Cerebellar cortex (tissue), 1 donor: ENCODE results near the gene PJA2.

ENCODE experiments used
- DNase-seq: peaks from one replicate; pipeline ENCODE4 v3.0.0-alpha.2; 2015; ENCODE audit warnings: low spot score

Gene PJA2

GRCh38 chr5:109408991-109409843 is 557 bp downstream of the PJA2 start:
- DNase-seq, result peak; percentile 75

- DNase-seq, result no peak
Observed at GRCh38 chr5:109407913-109408312, 1.9 kb downstream of the PJA2 start.

GRCh38 chr5:109406719-109407118 is 3.1 kb downstream of the PJA2 start:
- DNase-seq, result no peak

DNA sequence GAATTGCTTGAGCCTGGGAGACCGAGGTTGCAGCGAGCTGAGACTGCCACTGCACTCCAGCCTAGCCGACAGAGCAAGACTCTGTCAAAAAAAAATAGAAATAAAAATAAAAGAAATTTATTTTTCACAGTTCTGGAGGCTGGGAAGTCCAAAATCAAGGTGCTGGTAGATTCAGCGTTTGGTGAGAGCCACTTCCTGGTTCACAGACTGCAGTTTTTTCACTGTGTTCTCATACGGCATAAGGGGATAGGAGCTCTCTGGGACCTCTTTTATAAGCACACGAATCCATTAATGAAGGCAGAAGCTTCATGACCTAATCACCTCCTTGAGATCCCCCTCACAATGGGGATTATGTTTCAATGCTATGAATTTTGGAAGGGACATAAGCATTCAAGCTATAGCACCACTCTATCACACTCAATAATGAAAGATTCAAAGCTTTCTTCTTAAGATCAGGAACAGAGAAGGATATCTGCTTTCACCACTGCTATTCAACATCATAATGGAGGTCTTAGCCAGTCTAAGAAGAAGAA is 5.3 kb downstream of the PJA2 start:
- no peak for DNase-seq

GRCh38 chr5:109403469-109403868 is 6.3 kb downstream of the PJA2 start:
- DNase-seq, result no peak

- DNase-seq, result no peak
Observed at GRCh38 chr5:109399092-109399759, 10.5 kb downstream of the PJA2 start.

DNA sequence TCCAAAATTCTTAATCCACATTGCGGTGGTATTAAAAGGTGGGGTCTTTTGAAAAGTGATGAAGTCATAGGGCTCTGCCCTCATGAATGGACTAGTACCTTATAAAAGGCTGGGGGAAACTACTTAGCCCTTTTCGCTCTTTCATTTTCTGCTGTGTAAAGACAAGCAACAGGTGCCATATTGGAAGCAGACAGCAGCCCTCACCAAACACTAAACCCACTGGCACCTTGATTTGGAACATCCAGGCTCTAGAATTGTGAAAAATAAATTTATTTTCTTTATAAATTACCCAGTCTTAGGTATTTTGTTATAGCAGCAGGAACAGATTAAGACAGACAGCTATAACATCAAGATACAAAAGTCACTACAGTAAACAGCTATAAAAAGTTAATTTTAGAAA is 12.8 kb downstream of the PJA2 start:
- no peak for DNase-seq

- no peak for DNase-seq
Observed at GRCh38 chr5:109394806-109395205, 15.0 kb downstream of the PJA2 start.

DNA sequence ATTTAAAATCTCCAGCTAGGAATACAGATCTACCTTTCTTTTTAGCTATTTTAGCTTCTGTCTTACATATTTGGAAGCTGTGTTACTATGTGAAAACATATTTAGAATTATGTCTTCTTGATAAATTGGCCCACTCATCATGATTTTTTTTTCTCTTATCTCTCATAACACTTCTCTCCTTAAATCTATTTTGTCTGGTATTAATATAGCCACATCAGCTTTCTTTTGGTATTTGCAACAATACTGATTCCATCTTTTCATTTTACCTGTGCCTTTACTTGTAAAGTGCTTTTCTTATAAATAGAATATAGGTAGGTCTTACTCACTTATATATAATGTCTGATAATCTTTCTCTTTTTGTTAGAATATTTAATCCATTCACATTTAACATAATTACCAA is 19.6 kb downstream of the PJA2 start:
- DNase-seq, result no peak

- no peak for DNase-seq
Observed at GRCh38 chr5:109388407-109388806, 21.4 kb downstream of the PJA2 start.

DNA sequence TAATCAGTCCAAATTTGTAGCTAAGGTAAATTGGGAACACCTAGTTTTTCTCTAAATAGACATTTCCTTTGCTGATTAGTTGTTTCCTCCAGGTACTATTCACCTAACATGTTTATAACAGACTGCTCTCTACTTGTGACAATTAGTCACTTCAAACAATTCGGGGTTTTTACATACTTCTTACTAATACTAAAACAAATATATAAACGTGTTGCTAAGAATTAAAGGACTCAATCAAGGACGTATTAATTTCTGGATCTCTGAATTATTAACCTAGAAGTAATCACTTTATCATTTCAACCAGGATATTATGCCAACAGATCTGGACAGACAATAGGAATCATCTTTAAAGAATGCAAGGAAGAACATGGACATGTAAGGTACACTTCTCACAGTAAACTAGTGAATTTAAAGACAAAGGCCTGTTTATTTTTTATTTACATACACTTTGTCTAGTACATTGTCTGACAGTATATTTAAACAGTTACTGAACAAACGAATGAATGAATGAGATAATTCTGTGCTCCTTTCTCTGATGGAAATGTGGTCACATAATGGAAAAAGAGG is 22.3 kb downstream of the PJA2 start:
- no peak for DNase-seq

DNA sequence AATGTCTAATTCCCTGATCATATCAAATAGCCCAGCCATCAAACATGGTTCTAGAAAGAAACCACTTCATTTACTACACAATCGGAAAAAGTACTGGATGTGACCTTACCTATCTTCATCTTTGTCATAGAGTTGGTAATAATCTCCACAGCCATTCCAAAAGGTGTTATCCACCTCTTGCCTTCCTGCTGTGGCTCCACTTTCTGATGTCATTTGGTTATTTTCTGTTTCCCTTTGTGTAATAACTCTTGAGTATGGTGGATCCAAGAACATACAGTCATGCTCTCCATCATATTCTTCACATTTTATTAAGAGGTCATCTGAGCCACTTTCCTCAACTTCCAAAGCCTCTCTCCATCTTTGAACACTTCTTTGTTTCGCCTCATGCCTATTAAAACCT is 31.7 kb downstream of the PJA2 start:
- DNase-seq, result no peak

GRCh38 chr5:109374625-109375024 is 35.1 kb downstream of the PJA2 start:
- peak; percentile 33 for DNase-seq

DNA sequence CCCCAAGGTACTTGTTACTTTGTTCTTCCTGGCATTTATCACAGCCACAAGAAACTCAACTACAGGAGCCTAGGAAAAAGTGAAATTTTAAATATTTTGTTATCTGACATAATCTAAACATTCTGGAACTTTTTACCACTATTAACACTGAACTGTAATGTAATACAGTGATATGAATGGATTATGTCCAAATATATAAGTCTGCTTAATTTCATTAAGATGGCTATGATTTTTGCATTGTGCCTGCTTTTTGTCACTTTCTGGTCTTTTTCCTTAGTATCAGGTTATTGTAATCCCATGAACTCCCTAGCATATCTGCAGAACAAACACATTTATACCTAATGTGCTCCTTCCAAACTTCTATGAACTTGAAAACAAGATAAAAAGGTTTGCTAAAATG is 35.8 kb downstream of the PJA2 start:
- no peak for DNase-seq

GRCh38 chr5:109370343-109370742 is 39.4 kb downstream of the PJA2 start:
- no peak for DNase-seq

DNA sequence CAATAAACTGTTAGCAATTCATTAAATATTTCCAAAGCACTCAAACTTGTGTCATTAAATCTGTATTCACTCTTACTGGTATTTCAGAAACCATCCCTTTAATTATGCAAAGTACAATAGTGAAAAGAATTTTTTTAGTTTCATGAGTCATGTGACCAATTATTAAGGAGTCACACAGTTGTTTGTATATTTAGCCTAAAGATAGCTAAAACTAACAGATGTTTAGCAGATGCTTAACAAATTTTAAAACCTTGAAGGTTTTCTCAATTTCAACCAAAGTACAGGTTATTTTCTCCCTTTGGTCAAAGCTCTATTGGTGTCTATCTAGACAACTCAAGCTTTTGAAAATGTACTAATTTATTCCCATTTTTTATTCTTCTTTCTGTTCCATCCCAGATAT is 44.1 kb downstream of the PJA2 start:
- DNase-seq, result no peak

- DNase-seq, result no peak
Observed at GRCh38 chr5:109364977-109365376, 44.8 kb downstream of the PJA2 start.

DNA sequence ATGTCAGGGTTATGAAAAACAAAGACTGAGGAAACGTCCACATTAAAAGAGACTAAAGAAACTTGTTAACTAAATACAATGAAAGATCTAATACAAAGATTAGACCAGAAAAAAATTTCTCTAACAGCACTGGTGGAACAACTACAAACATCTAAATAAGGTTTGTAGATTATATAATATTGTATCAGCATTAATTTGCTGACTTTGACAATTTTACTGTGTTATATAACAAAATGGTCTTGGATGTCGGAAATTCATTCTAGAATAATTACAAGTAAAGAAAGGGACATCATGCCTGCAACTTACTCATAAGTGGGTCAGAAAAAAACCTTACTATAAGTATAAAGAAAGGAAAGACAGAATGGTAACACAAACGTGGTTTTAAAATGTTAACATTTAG is 50.1 kb downstream of the PJA2 start:
- DNase-seq, result no peak

DNA sequence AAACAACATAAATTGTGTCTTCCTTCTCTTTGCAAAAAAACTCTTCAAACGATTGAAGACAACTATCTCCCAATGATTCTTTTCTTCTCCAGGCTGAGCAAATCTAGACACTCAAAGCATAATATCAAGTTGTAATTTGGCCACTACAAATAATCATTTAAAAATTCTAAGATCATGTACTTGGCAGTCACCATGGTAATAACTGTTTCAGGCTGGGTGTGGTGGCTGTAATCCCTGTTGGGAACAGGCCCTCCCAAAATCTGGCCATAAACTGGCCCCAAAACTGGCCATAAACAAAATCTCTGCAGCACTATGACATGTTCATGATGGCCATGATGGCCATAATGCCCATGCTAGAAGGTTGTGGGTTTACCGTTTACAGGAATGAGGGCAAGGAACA is 52.0 kb downstream of the PJA2 start:
- no peak for DNase-seq

GRCh38 chr5:109354761-109355160 is 55.0 kb downstream of the PJA2 start:
- no peak for DNase-seq

DNA sequence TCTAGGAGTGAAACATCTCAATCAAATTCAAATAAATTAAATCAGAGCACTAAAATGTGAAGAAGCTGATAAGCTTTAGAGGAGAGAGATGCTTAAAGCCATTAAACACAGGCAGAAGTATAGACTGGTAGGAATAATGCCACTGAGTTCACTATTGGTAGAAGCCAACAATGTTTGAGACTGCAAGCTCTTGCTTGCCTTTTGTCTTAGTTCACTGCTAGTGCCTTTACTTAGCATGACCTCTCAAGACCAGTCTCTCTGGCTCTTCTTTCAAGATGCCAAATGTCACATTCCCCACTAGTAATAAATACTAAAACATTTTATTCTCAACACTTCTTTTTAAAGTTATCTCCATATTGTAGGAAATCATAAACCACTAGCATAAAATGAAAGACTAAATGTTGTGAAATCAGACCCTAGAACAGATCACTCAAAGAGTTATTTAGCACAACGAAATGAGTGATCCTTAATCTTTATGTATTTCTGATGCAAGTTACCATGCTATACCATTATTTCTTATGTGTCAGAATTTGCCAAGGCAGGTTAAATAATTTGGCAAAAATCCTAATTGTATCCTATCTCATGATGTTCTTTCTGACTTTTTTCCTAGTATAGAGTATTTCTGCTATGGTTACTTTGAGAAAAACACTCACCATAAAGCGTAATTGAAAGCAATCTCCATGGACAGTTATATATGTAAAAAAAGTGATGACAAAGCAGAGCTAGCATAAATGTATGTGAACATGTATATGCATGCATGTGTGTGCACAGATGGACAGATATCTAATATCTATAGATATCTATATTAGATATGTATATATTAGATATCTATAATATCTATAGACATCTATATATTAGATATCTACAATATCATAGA is 57.5 kb downstream of the PJA2 start:
- DNase-seq, result no peak
